ENCODE measurements around the gene PDZD2. TPM values are rescaled to one million over a fixed set of nuclear protein-coding genes. Genes with fewer than 3 reads are reported as not detected.

PDZD2 gene
- total and polyA plus RNA-seq, 2 experiments from 2014 or later = 1.7 to 4.0 TPM

DNA sequence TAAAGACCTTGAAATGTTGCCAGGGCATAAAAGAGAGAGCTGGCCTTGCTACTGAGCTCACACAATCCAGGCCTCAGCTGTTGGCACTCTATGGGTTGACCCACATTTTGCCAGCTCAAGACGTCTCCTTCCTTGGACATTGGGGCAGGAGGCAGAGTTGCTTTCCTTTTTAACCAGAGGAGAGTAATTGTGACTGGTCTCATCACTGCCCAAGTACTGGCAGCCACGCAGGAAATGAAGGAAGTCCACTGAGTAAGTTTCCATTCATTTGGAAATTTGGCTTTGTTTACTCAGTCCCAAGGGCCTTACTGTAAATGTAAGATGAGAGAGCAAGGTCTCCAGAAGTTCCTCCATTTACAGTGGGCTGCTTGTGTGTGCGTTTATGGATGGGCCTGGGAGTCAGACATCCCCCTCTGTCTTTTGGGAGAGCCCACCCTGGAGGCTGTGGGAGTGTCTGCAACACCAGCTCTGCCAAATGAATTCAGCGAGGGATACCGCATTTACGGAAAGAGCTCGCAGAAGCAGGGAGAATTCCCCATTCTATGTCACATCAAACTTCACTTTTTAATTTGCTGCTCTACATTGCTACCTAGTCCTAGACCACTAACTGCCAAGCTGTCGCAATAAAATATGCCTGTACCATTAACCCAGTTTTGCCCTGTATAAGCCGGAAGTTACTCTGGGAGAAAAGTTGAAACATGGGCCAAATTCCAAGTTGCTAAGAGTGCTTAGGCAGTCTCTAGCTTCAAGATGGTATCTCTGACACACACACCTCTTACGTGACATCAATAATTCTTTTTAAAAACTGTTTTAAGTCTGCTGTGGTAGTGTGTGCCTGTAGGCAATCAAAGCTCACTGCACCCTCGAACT lies 24.5 kb upstream of the PDZD2 start:
- no peak for DNase-seq (ENCODE audit: low spot score)
- Histone ChIP-seq H2AFZ (no peak overlapping the region), H3K27ac (no peak overlapping the region), H3K9me3 (ENCODE audit: low read depth) (no peaks in the 10 kb centered on the region), H3K4me1 (ENCODE audit: insufficient read depth) (no peaks in the 10 kb centered on the region), H3K9me2 (replicated peaks; ENCODE audit: insufficient read depth) (no peaks in the 10 kb centered on the region), H3K36me3 (replicated peaks; ENCODE audit: insufficient read depth, low read depth) (no peaks in the 10 kb centered on the region), H3K4me3 (no peak overlapping the region), H3K4me2 (no peak overlapping the region), H3K79me2 (no peaks in the 10 kb centered on the region), H4K20me1 (ENCODE audit: insufficient read depth, poor library complexity, severe bottlenecking) (no peaks in the 10 kb centered on the region), H3K27me3 (no peaks in the 10 kb centered on the region)
- 70% methylated on average over 11 of the region's 11 CpGs for WGBS (ENCODE audit: low lambda C conversion rate, missing lambda C conversion rate)
- no peak for TF ChIP-seq EZH2 (IDR thresholded peaks at IDR 0.05; ENCODE audit: borderline replicate concordance)
- no peak for TF ChIP-seq EZH2phosphoT487 (IDR thresholded peaks at IDR 0.05; ENCODE audit: low read depth, severe bottlenecking, unreplicated experiment)
- TF ChIP-seq, protein P1, sequence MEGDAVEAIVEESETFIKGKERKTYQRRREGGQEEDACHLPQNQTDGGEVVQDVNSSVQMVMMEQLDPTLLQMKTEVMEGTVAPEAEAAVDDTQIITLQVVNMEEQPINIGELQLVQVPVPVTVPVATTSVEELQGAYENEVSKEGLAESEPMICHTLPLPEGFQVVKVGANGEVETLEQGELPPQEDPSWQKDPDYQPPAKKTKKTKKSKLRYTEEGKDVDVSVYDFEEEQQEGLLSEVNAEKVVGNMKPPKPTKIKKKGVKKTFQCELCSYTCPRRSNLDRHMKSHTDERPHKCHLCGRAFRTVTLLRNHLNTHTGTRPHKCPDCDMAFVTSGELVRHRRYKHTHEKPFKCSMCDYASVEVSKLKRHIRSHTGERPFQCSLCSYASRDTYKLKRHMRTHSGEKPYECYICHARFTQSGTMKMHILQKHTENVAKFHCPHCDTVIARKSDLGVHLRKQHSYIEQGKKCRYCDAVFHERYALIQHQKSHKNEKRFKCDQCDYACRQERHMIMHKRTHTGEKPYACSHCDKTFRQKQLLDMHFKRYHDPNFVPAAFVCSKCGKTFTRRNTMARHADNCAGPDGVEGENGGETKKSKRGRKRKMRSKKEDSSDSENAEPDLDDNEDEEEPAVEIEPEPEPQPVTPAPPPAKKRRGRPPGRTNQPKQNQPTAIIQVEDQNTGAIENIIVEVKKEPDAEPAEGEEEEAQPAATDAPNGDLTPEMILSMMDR (IDR thresholded peaks at IDR 0.05; ENCODE audit: poor library complexity) = no peak

DNA sequence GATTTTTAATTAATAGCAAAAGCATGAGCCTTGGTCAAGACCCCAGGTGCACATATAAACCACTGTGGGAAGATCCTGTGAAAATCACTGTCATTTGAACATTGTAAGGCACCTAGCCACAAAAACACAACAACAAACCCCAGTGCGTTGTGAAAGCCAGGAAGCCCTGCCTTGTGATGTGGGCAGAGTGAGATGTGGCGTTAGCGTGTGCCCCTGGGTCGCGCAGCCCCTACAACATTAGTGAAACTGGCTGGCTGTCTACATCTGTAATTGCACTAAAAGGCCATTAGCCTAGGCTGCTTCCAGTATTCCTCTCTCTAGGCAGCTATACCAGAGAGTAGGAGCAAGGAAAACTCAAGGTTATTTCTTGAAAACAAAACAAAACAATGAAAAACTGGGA lies 21.1 kb upstream of the PDZD2 start:
- DNase-seq (ENCODE audit: low spot score) = no peak
- no peaks in the 10 kb centered on the region for H3K9me2 ChIP-seq (replicated peaks; ENCODE audit: insufficient read depth)
- H3K4me3 ChIP-seq = no peak overlapping the region
- no peak overlapping the region for H3K4me2 ChIP-seq
- no peaks in the 10 kb centered on the region for H3K9me3 ChIP-seq (ENCODE audit: low read depth)
- 82% methylated on average over 5 of the region's 5 CpGs for WGBS (ENCODE audit: low lambda C conversion rate, missing lambda C conversion rate)
- H3K79me2 ChIP-seq = no peaks in the 10 kb centered on the region
- no peak overlapping the region for H3K27ac ChIP-seq
- no peaks in the 10 kb centered on the region for H4K20me1 ChIP-seq (ENCODE audit: insufficient read depth, poor library complexity, severe bottlenecking)
- TF ChIP-seq, protein P1 (IDR thresholded peaks at IDR 0.05; ENCODE audit: poor library complexity) = no peak
- no peak overlapping the region for H2AFZ ChIP-seq
- no peaks in the 10 kb centered on the region for H3K4me1 ChIP-seq (ENCODE audit: insufficient read depth)
- H3K36me3 ChIP-seq (replicated peaks; ENCODE audit: insufficient read depth, low read depth) = no peaks in the 10 kb centered on the region
- H3K27me3 ChIP-seq = no peaks in the 10 kb centered on the region

DNA sequence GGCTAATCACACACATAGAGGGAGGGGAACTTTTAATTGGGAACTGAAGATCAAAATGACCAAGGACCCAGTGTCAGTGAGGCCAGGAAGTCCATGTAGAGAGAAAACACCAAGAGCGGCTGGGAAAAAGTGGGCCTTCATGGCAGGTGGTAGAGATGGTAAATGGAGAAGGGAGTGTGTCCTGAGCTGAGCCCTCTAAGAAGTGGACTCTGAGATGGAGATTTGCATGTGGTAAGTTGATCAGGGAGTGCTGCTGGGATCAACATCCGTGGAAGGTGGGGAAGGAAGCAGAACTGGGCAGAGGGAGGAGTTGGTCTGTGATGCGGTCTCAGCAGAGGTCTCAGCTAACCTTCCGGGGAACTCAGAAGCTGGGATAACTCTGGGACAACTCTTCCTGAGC lies 18.9 kb upstream of the PDZD2 start:
- DNase-seq (ENCODE audit: low spot score) = no peak
- Histone ChIP-seq H3K27me3 (no peaks in the 10 kb centered on the region), H2AFZ (no peak overlapping the region), H3K4me2 (no peak overlapping the region), H3K36me3 (replicated peaks; ENCODE audit: insufficient read depth, low read depth) (no peaks in the 10 kb centered on the region), H4K20me1 (ENCODE audit: insufficient read depth, poor library complexity, severe bottlenecking) (no peaks in the 10 kb centered on the region), H3K4me3 (no peak overlapping the region), H3K9me3 (ENCODE audit: low read depth) (no peaks in the 10 kb centered on the region), H3K79me2 (no peaks in the 10 kb centered on the region), H3K27ac (no peak overlapping the region), H3K4me1 (ENCODE audit: insufficient read depth) (no peaks in the 10 kb centered on the region), H3K9me2 (replicated peaks; ENCODE audit: insufficient read depth) (no peaks in the 10 kb centered on the region)
- 73% methylated on average over 4 of the region's 4 CpGs for WGBS (ENCODE audit: low lambda C conversion rate, missing lambda C conversion rate)
- no peak for TF ChIP-seq EZH2 (IDR thresholded peaks at IDR 0.05; ENCODE audit: borderline replicate concordance)
- TF ChIP-seq EZH2phosphoT487 (IDR thresholded peaks at IDR 0.05; ENCODE audit: low read depth, severe bottlenecking, unreplicated experiment) = no peak

DNA sequence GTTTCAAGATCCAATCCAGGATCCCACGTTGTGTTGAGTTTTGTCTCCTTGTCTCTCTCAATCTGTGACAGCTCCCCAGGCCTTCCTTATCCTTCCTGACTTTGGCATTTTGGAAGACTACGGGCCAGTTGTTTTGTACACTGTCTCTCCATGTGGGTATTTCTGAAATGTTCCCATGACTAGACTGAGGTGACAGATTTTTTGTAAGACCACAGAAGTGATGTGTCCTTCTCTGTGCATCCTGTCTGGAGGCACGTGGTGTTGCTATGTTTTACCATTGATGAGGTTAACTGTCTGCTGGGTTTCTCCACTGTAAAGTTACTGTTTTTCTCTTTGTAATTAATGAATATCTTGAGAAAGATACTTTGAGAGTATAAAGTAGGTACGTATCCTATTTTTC lies 15.7 kb upstream of the PDZD2 start:
- no peaks in the 10 kb centered on the region for H3K4me1 ChIP-seq (ENCODE audit: insufficient read depth)
- H3K4me2 ChIP-seq = no peak overlapping the region
- H3K9me3 ChIP-seq (ENCODE audit: low read depth) = no peaks in the 10 kb centered on the region
- H3K27me3 ChIP-seq = no peaks in the 10 kb centered on the region
- no peaks in the 10 kb centered on the region for H3K9me2 ChIP-seq (replicated peaks; ENCODE audit: insufficient read depth)
- no peaks in the 10 kb centered on the region for H3K36me3 ChIP-seq (replicated peaks; ENCODE audit: insufficient read depth, low read depth)
- no peak overlapping the region for H3K27ac ChIP-seq
- TF ChIP-seq EZH2phosphoT487 (IDR thresholded peaks at IDR 0.05; ENCODE audit: low read depth, severe bottlenecking, unreplicated experiment) (no peak), EZH2 (IDR thresholded peaks at IDR 0.05; ENCODE audit: borderline replicate concordance) (no peak)
- TF ChIP-seq, protein P1 (IDR thresholded peaks at IDR 0.05; ENCODE audit: poor library complexity) = no peak
- H3K79me2 ChIP-seq = no peaks in the 10 kb centered on the region
- no peak for DNase-seq (ENCODE audit: low spot score)
- WGBS (ENCODE audit: low lambda C conversion rate, missing lambda C conversion rate) = 79% methylated on average over 4 of the region's 4 CpGs
- H4K20me1 ChIP-seq (ENCODE audit: insufficient read depth, poor library complexity, severe bottlenecking) = no peaks in the 10 kb centered on the region
- no peak overlapping the region for H2AFZ ChIP-seq
- H3K4me3 ChIP-seq = no peak overlapping the region

Measured in hepatocyte (in vitro differentiated cells).